HL-60 (cell line): ENCODE results near the gene GNAT1.

Experiments used
- DNase-seq, 2 experiments: peaks; one replicate each; pipeline ENCODE4 v3.0.0-alpha.2; 2010 to 2020; ENCODE audit warnings: low read depth in 1 of 2, low spot score in 1 of 2
- H3K27ac ChIP-seq: fragments of 250-450 bp; sonication (Bioruptor Pico); replicated peaks from 2 replicates; pipeline ENCODE4 v1.5.1; 2020; ENCODE audit warnings: mild to moderate bottlenecking, moderate library complexity
- H3K27me3 ChIP-seq: fragments of 250-450 bp; sonication (Bioruptor Pico); 2 replicates; pipeline ENCODE4 v1.5.1; 2021; ENCODE audit warnings: mild to moderate bottlenecking, moderate library complexity; ENCODE audit not compliant: insufficient read depth, poor library complexity, severe bottlenecking
- H3K4me3 ChIP-seq: replicated peaks from 2 replicates; pipeline ENCODE4 v1.5.1; 2011; ENCODE audit warnings: mild to moderate bottlenecking, control low read depth, low read length; ENCODE audit not compliant: insufficient read depth
- GABPA ChIP-seq: IDR thresholded peaks from 2 replicates; pipeline ENCODE4 v1.6.1; 2012; ENCODE audit warnings: low read depth
- POLR2AphosphoS5 ChIP-seq: IDR thresholded peaks from 2 replicates; pipeline ENCODE4 v1.6.1; 2012; ENCODE audit warnings: low read depth
- SPI1 ChIP-seq: IDR thresholded peaks from 2 replicates; pipeline ENCODE4 v1.6.1; 2012; ENCODE audit warnings: low read depth, mild to moderate bottlenecking, borderline replicate concordance
- TF ChIP-seq, protein P1 (sequence below): IDR thresholded peaks from one replicate; pipeline ENCODE4 v1.5.1; 2011; ENCODE audit warnings: low read length, control low read depth, inconsistent platforms; ENCODE audit not compliant: insufficient read depth
- TF ChIP-seq, protein P2 (sequence below): IDR thresholded peaks from 2 replicates; pipeline ENCODE4 v1.6.1; 2012; ENCODE audit warnings: low read depth; ENCODE audit not compliant: insufficient replicate concordance

GNAT1 gene

DNA sequence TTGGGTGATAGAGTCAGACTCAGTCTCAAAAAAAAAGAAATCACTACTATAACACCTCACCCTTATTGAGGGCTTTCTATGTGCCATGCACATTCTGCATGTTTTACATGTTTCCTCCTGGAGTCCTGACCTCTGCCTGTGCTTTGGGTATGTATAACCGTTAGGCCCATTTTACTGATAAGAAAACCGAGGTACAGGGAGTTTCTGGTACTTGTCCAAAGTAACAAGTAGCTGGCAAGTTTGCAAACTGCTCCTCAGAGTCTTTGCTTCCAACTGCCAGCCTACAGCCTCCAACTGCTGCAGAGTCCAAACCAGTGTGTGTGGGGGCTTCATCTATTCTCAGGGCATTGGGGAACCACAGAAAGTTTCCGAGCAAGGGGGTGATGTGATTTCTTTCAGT lies 40.9 kb downstream of the GNAT1 start:
- TF ChIP-seq SPI1 (no peak), GABPA (no peak), POLR2AphosphoS5 (no peak)
- TF ChIP-seq, protein P1, sequence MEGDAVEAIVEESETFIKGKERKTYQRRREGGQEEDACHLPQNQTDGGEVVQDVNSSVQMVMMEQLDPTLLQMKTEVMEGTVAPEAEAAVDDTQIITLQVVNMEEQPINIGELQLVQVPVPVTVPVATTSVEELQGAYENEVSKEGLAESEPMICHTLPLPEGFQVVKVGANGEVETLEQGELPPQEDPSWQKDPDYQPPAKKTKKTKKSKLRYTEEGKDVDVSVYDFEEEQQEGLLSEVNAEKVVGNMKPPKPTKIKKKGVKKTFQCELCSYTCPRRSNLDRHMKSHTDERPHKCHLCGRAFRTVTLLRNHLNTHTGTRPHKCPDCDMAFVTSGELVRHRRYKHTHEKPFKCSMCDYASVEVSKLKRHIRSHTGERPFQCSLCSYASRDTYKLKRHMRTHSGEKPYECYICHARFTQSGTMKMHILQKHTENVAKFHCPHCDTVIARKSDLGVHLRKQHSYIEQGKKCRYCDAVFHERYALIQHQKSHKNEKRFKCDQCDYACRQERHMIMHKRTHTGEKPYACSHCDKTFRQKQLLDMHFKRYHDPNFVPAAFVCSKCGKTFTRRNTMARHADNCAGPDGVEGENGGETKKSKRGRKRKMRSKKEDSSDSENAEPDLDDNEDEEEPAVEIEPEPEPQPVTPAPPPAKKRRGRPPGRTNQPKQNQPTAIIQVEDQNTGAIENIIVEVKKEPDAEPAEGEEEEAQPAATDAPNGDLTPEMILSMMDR, result no peak
- TF ChIP-seq, protein P2, sequence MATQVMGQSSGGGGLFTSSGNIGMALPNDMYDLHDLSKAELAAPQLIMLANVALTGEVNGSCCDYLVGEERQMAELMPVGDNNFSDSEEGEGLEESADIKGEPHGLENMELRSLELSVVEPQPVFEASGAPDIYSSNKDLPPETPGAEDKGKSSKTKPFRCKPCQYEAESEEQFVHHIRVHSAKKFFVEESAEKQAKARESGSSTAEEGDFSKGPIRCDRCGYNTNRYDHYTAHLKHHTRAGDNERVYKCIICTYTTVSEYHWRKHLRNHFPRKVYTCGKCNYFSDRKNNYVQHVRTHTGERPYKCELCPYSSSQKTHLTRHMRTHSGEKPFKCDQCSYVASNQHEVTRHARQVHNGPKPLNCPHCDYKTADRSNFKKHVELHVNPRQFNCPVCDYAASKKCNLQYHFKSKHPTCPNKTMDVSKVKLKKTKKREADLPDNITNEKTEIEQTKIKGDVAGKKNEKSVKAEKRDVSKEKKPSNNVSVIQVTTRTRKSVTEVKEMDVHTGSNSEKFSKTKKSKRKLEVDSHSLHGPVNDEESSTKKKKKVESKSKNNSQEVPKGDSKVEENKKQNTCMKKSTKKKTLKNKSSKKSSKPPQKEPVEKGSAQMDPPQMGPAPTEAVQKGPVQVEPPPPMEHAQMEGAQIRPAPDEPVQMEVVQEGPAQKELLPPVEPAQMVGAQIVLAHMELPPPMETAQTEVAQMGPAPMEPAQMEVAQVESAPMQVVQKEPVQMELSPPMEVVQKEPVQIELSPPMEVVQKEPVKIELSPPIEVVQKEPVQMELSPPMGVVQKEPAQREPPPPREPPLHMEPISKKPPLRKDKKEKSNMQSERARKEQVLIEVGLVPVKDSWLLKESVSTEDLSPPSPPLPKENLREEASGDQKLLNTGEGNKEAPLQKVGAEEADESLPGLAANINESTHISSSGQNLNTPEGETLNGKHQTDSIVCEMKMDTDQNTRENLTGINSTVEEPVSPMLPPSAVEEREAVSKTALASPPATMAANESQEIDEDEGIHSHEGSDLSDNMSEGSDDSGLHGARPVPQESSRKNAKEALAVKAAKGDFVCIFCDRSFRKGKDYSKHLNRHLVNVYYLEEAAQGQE, result no peak
- Histone ChIP-seq H3K27ac (no peak overlapping the region), H3K4me3 (no peak overlapping the region), H3K27me3 (no peaks in the 10 kb centered on the region)
- no peak for DNase-seq

DNA sequence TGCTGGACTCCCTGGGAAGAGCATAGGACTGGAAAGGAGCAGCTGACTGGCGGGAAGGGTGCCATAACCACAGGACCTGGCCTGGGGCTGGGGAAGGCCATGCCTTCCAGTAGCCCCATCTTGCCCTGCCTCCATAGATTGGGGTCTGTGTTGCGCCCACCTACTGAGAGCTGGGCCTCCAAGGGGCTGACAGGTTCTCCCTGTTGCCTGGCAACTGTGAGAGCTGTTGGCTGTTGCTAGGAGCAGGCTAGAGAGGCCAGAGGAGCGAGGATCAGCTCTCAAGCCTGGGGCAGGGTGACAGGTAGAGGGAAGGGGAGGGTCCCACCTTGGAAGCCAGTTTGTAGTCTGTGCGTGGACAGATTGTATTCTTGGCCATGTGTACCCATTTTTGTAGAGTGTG lies 41.8 kb downstream of the GNAT1 start:
- Histone ChIP-seq H3K27ac (no peak overlapping the region), H3K27me3 (no peaks in the 10 kb centered on the region), H3K4me3 (no peak overlapping the region)
- TF ChIP-seq, protein P2, result no peak
- TF ChIP-seq, protein P1, result no peak
- no peak for TF ChIP-seq POLR2AphosphoS5
- no peak for TF ChIP-seq GABPA
- no peak for TF ChIP-seq SPI1
- no peak for DNase-seq

DNA sequence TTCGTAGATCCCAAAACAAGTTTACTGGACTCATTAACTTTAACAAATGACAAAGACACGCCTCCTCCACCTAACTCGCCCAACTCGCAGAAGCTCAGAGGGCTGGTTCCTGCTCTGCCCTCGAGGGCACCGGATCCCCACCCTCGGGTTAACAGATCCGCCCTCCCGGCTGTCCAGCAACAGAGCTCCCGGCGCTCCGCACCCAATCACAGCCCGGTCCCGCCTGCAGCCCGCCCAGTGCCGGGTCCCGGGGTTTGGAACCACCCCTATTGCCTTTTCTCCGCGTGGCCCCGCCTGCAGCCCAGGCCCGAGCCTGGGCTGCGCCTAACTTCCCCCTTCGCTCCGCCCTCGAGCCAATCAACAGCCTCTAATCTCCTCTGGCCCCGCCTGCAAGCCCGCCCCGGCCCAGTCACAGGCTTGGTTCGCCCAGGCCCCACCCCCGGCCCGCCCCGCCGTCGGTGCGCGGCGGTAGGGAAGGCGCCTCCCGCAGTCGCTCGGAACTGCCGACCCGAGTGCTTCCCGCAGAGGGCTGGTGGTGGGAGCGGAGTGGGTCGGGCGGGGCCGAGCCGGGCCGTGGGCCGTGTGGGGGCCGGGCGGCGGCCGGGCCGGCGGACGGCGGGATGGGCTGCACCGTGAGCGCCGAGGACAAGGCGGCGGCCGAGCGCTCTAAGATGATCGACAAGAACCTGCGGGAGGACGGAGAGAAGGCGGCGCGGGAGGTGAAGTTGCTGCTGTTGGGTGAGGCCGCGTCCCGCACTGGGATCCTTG lies 44.5 kb downstream of the GNAT1 start, which contains the start of gene GNAI2:
Gene GNAI2 (plus strand): TSS at position 489 of the 768 bp plus-strand sequence. CDS start 132 bp downstream, at position 621.
- Histone ChIP-seq H3K27ac (peak within 1 kb of the TSS; percentile 84), H3K27me3 (no peaks in the 10 kb centered on the region)
- peak; percentile 63 for TF ChIP-seq POLR2AphosphoS5
- TF ChIP-seq SPI1, result no peak
- TF ChIP-seq, protein P2, result peak; percentile 70

More for the DNA sequence above, 44.5 kb downstream of the GNAT1 start, which contains the start of gene GNAI2:
- H3K4me3 ChIP-seq, result peak within 1 kb of the TSS; percentile 92
- DNase-seq, result peak; percentile 95 to 99
